ENCODE results near the gene SFN.
"Not testable (repeated sequence)": the region's sequence is repeated elsewhere in the genome, so short reads cannot be mapped to it uniquely, and the experiment has no call there.

SFN gene

DNA sequence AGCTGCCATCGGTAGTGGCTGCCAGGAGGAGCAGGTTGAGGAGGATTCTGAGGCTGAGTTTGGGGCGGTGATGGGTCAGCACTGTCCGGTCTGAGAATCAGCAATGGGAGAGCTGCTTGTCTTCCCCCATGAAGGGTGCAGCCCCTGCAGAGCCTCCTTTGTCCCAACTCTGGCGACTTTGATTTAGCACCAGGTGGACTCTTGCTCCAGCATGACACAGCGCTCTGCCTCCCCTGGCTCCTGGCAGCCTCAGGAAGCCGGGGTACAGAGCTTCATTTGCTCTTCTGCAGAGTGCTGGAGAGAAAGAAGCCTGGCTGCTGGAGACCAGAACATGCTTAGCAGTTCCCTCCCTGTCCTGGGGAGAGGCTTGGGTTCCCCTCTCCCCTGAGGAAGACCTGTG, 23.2 kb upstream of the SFN start:
- no peak for DNase-seq

DNA sequence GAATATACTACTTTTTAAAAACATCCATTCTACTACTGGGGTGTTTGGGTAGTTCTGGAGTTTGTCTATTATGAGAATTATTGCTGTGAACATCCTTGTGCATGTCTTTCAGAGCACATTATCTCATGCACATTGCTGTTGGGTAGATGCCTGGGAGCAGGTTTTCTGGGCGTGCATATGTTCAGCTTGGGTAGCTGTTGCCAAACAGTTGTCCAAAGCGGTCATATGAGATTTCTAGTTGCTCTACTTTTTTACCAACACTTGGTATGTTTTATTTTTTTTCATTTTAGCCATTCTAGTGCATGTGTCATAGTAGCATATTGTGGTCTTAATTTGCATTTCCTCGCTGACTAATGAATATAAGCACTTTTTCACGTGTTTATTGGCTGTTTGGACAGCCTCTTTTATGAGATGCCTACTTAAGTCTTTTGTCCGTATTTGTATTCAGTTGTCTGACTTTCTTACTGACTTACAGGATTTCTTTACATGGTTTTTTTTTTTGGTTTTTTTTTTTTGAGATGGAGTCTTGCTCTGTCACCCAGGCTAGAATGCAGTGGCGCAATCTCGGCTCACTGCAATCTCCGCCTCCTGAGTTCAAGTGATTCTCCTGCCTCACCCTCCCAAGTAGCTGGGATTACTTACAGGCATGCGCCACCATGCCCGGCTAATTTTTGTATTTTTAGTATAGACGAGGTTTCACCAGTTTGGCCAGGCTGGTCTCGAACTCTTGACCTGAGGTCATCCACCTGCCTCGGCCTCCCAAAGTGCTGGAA, 18.3 kb upstream of the SFN start:
- DNase-seq, result no peak

DNA sequence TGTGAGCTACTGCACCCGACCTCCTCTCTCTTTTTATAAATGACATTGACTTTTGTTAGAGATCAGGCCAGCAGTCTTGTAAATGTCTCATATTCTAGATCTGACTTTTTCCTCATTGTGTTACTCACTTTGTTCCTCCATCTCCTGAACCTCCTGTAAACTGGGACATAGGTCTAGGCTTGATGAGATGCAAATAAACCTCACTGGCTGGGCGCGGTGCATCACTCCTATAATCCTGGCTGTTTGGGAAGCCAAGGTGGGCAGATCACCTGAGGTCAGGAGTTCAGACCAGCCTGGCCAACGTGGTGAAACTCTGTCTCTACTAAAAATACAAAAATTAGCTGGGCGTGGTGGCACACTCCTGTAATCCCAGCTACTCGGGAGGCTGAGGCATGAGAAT, 15.1 kb upstream of the SFN start:
- not testable (repeated sequence) for DNase-seq

DNA sequence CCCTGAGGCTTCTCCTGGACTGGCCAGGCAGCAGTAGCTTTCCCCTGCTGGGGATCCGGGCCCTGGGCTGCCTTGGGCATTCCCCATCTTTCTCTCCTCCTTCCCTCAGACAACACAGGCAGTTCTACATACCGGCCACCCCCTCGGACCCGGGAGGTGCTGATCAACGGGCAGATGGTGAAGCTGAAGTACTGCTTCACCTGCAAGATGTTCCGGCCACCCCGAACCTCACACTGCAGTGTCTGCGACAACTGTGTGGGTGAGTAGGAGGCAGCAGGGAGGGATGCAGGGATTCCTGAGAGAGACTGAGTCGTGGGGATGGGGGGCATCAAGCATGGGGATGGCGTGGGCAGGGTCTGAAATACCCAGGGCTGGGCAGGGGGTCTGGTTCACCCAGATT, 14.4 kb upstream of the SFN start:
- no peak for DNase-seq

DNA sequence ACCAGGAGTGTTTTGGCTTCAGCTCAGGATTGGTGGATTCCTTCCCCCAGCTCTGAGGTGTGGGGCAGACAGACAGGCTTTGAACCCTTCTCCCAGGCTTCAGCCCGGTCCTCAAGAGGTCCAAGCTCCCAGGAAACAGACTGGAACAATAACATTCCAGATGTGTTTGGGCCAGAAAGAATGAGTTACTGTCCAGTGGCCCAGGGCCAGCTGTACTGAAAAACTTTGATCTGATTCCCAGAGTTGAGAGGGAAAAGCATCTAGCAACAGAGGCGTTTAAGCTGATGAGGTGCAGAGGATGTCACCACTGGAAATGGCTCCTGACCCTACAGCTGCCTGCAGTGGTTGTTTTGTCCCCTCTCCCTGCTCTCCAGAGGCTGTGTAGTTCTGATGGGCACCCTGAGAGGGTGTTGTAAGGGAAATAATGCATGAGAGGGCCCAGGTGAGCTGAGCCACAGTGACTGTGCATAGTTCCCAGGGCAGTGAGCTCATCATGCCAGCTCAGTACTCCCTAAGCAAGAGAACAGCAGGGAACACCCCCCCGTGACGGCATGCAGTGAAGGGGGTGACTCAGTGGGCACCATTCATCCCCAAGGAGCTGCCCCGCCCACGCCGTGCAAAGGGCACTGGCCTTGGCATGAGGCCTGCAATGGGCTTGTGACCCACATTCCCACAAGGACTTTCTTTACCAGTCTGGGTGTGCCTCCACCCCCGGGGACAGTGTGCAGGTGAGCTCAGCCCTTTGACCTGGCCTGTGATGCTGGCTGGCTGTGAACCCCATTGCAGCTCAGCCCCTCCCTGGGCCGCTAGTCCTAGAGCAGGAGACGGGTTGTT, 13.8 kb upstream of the SFN start:
- peak; percentile 43 for DNase-seq

DNA sequence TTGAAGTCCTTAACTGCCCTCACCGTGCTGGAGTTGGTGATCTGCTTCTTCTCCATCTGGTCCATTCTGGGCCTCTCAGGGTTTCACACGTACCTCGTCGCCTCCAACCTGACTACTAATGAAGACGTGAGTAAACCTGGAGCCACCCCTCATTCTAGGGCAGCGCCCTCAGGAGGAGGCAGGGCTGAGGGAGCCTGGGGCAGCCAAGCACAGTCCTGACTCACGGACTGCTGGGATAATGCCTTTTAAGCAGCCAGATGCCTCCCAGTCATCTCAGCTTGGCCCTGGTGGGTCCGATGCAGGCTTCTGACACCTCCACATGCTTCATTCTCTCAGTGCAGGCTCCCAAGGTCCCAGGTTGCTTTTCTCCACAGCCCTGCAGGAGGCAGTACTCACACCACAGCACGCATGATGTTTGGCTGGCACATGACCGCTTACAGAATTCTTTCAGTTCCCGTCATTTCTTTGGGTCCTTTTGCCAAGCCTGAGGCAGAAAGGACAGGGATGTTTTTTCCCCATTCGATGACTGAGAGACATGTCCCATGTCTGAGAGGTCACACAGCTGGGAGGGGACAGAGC, 11.8 kb upstream of the SFN start:
- DNase-seq, result no peak

DNA sequence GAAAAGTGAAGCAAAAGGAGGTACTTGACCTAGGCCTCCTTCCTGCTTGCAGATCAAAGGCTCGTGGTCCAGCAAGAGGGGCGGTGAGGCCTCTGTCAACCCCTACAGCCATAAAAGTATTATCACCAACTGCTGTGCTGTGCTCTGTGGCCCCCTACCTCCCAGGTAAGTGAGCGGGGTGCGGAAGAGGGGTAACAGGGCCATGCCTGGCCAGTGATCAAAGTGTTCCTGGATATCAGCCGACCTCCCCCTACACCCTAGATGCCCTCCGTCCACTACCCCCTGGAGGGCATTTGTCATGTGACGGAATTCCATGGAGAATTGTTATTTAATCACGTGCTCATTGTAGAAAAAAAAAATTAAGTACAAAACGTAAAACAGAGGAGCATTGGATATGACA, 10.2 kb upstream of the SFN start:
- no peak for DNase-seq

DNA sequence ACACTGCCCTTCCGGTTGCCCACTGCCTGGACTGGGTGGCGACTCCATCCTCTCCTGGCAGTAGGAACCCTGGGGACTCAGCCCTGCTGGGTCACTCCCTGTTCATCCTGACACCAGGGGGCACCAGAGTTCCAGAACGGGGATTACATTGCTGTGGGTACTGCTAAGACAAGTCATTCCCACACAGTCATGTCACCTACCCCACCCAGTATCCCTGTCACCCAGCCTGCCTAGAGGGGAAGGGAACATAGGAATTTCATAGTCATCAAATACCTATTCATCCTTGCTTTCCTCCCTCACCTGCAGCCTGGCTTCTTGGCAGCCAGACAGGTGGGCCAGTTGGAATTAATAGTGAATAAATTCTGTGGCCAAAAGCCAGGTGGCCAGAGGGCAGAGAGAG, 9.8 kb upstream of the SFN start:
- peak; percentile 73 for DNase-seq

DNA sequence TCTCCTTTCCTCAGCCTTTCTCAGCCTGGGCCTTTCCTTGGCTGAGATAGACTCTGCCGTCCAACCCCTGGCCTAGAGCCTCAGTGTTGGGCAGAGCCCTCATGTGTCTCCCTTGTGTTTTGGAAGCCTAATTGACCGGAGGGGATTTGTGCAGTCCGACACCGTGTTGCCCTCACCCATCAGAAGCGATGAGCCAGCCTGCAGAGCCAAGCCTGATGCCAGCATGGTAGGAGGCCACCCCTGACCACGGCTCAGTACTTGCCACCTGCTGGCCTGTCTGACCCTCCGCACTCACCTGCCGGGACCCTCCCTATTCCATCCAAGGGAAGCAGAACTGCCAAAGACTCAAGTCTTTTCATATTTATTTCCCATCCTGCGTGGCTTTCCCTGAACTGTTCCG, 9.3 kb upstream of the SFN start:
- DNase-seq, result no peak

DNA sequence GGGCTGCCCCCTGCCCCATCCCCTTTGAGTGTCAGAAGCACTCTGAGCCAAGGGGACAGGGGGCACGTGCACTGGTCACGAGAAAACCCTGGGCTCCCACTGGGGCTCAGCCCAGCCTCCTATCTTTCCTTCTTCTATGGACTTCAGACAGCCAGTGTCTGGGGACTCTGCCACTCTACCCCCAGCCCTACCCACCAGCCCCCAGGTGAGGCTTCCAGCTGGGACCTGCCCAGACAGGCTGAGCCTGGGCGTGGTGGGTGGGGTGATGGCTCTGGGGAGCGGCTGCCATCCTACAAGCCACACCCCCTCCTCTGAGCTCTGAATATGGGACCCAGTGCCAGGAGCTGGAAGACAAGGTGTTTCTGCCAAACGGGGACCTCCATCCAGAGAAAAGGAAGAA, 8.0 kb upstream of the SFN start:
- DNase-seq, result no peak

DNA sequence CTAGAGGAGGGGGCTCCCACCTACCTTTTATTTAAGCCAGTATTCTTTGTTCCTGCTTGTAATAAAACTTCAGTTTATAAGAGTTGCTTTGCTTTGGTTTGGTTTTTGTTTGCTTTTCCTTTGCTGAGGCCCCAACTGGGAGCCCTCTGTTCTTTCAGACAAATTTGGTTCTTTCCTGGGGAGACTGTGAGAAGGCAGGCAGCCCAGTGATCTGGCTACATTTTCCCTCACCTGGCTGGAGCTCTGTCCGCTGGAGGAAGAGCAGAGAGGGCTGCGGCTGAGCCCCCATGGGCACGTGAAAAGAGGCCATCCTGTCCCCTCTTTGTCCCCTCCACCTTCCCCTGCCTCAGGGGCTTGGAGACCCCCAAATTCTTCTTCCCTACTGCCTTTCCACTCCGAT, 7.3 kb upstream of the SFN start:
- DNase-seq, result no peak

DNA sequence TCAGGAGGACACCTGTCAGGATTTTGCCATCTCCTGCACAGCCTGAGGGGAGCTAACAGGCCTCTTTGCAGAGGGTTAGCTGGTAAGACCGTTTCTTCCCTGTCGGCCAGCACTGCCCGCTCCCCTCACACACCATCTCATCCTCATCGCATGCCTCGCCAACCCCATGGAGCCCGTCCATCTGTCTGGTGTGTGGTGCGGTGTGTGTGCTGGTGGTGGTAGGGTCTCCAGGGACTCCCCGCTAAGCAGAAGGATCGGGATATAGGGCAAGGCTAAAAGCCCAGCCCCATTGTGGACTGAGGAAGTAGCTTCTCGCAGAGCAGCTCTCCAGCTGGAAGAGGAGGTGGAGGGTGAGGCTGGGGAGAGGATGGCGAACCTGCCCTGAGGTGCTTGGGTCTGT, 6.8 kb upstream of the SFN start:
- DNase-seq, result no peak

DNA sequence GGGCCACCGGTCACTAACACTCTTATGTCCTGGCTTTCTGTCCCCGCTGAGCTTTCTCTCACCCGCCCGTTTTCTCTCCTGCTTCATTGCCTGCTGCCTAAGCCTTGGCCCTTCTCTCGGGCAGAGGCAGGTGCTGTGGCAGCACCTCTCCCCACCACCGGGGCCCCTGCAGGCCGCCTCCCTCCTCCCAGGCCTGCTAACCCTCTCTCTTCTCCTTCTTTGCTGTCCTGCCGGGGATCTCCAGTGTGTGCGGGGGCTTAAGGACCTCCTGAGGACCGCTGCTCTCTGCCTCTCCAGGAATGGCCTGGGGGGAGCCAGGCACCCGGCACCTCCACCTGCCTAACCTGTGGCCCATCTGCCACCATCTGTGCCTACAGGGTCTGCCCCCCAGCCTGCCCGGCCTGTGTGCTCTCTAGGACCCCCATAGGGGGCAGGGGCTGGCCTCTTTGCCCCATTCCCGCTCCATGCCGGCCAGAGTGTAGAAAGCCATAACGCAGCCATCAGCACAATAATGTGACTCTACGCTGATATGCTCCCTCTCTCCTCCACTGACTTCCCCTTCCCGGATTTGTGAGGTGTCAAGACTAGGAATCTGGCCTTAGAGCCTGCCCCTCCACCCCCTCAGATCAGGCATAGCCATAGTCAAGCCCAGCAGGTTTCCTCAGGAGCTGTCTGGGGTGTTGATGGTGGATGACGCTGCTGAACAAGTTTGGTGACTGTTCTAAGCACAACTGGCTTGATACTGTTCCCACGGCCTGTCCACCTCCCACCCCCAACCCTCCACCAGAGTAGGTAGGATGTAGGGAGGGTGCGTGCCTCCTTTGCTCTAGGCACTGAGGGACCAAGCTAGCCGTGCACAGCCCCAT, 6.1 kb upstream of the SFN start:
- DNase-seq, result no peak

DNA sequence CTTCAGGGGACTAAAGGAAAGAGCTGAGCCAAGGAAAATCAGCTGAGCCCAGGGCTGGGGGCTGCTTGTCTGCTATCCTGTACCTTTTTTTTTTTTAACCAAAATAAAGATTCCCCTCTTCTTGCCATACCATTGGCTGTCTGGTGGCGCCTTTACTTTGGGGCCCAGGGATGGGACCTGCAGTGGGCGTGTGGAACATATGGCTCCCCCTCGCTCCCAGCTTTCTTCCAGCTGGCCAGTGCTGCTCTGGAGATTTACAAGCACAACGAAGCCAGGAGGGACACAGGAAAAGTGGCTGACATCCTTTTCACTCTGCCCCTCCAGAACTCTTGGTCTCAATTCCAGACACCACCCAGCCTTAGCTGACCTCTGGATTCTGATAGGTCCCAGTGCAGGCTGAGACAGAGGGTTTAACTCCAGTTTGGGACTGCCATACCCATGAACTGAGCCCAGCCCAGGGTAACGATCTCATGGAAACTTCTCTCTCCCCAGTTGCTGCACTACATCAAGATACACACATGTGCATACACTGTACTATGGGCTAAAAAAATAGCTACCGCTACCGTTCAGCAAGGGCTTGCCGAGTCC, 5.4 kb upstream of the SFN start:
- no peak for DNase-seq

DNA sequence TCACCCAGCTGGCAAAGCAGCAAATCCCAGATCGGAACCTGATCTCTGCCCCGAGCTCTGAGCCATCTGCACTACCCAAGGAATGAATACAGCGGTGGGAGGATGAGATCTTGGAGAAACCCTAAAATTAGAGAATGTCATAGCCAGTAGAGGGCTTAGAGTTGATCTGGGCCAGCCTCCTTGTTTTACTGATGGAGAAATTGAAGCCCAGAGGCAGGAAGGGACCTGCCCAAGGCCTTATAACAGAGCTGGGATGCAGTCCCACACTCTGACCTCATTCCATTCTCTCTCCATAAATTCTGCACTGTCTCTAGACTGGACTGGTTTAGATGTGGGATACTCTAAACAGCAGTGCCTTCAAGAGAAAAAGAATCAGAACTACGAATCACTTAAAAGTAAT, 4.8 kb upstream of the SFN start:
- no peak for DNase-seq

DNA sequence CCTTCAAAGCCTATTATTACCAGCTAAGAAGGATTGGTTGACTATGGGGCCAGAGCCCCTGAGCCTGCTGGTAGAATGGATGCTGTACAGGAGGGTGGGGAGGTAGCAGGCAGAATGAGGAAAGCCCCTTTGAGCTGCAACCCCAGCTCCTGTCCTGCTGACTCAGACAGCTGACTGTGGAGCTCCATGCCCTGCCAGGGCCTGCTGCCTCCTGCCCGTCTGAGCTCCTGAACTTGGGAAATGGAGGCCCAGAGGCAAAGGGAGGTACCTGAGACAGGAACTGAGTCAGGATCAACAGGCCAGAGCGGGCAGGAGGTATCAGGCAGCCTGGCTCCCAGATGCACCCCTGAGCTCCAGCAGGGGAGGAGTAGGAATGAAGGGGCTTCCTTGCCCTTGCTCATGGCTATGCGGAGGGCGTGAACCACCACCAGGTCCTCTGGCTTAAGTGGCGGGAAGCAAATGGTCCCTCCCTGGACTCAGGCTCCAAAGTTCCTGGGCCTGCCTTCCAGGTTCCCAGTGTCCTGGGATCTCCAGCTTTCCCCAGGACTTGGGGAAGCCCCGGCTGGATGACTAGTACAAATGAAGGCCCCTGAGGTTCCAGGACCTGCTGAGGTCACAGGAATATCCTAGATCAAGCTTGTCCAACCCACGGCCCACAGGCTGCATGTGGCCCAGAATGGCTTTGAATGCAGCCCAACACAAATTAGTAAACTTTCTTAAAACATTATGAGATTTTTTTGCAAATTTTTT, 3.9 kb upstream of the SFN start:
- DNase-seq, result no peak

DNA sequence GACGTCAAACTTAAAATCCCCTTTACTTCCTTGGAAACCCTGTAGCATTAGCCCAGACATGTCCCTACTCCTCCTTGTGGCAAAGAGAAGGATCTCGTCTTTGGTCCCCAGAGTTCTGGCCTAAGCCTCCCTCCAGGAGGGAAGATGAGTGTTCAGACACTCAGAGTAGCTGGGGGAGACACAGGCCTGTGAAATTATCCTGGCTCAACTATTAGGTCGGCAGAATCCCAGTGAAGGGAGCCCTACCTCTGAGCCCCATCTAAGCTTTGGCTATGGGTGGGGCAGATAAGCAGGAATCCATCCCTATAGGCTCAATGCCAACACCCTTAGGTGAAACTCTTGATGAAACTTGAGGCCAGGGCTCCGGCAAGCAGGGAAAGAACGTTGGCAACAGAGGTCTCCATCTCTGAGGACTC, 1.7 kb upstream of the SFN start:
- DNase-seq, result peak; percentile 42

DNA sequence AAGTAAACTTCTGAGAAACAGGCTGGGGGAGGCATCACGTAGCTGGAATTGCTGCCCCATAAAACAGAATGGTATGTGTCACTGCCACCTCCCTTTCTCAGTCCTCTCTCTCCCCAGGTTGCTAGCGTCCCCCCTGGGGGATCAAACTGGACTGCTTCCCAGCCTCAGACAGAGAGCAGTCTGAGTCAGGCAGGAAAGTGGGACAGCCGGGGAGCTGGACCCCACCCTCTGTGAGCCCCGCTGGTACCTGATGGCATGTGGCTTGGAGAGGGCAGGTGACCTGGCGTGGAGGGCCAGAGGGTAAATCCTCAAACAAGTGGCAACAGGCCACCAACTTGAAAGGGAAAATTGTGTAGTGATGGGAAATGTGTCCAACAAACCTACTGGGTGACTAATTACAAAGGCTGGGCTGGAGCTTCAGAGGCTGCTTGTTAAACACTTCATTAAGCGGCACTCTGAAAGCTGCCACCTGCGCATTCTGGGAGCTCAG, 1.0 kb upstream of the SFN start:
- DNase-seq, result peak; percentile 38

DNA sequence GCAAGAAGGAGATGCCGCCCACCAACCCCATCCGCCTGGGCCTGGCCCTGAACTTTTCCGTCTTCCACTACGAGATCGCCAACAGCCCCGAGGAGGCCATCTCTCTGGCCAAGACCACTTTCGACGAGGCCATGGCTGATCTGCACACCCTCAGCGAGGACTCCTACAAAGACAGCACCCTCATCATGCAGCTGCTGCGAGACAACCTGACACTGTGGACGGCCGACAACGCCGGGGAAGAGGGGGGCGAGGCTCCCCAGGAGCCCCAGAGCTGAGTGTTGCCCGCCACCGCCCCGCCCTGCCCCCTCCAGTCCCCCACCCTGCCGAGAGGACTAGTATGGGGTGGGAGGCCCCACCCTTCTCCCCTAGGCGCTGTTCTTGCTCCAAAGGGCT, 732 bp downstream of the SFN start:
- no peak for DNase-seq

DNA sequence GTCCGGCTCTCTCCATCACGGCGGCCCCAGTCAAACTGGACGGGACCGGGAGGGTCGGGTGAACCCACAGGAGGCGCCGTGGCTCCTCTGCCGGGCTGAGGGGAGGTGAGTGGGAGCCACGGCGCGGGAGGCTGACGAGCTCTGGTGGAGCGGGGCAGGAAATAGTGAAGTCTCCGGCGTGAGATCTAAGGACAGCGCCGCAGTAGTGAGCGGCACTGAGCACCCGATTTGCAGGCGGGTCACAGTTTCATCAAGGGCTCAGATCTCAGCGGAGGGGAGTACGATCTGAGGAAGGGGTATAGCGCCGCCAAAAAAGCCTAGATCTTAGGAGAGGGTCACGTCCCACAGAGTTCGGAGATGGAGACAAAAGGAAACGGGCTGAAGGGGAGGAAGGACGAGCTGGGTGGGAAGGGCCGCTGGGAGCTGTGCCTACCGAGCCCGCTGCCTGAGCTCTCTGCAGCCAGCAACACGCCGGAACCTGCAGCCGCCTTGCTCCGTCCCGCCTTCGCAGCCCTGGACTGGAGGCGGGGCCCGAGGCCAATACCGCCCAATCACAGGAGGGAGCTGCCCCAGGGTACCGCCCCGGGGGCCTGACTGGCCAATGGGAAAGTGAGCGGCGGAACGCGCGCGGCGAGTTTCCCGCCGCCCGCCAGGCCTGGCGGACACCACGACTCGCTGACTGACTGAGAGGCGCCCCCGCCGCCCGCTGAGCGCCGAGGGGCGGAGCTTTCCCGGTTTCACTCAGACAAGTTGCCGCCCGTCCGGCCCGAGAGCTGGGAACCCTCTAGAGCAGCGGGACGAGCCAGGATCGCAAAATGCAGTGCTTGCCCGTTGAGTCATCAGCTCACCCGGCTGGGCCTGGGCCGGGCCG, 1.9 kb downstream of the SFN start:
- peak; percentile 98 for DNase-seq

DNA sequence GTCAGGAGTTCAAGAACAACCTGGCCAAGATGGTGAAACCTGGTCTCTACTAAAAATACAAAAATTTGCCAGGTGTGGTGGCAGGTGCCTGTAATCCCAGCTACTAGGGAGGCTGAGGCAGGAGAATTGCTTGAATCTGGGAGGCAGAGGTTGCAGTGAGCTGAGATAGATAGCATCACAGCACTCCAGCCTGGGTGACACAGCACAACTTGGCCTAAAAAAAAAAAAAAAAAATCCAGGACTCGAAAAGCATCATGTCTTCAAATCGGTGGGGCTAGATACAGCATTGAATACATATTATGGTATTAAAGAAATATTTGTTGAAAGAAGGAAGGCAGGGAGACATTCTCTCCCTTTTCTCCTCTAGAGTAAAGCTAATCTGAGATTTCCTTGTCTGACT, 10.1 kb downstream of the SFN start:
- not testable (repeated sequence) for DNase-seq

Data from fibroblast of skin of right quadriceps (primary cell).